ENCODE measurements around the gene DYTN. TPM values are rescaled to one million over a fixed set of nuclear protein-coding genes. Genes with fewer than 3 reads are reported as not detected.

The DYTN gene
- total RNA-seq, 1 donor from 2014 or later, result not detected

DNA sequence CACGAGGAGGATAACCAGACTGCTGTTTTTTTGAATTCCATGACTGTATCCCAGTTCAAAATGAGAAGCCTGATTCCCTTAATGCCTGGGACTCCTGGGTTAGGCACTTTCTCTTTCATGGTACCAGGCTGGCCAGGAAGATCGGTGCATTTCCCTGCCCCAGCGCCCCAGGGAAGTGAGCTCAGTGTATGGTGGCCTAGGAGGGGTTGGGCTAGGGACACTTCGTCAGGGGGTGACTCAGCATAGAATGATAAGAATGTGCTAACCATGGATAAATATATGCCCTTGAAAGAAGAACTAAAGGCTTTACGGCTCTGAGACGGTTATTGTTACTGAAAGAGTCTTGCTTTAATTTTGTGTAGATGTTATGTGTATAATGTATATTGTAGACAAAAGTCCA lies 103.4 kb downstream of the DYTN start:
- DNase-seq, result no peak

DNA sequence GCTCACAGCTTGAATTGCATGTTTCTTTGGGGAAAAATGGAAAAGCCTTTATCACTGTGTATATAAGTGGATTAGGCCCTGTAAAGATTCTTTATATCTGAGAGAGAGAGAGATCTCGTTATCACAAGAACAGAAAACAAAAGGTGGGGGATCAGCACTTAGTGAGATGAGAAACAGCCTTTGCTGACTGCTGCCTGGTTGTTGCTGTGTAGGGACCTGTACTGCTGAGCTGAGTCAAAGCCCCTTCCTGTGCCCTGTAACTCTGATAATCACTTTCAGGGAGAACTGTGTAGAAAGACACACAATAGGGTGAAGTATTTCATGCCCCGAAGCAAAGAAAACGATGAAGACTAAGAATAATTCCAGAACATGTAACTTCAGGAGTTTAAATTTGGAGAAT lies 106.5 kb downstream of the DYTN start:
- no peak for DNase-seq

DNA sequence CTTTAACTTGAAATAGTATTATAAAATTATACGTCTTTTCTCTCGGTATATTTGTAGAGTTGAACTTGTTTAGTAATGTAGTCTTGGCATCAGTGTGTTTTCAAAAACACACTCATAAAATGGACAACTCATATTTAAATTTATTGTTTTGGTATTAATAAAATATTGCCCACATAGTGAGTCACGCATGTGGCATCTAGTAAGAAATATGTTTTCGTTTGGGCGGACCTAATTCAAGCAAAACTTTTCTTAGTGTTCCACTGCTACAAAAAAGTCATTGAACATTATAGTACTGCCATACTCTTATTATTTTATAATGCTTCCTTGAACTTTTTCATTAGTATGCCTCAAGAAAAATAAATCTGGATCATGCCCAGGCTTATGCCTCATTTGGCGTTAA lies 107.0 kb downstream of the DYTN start:
- no peak for DNase-seq

DNA sequence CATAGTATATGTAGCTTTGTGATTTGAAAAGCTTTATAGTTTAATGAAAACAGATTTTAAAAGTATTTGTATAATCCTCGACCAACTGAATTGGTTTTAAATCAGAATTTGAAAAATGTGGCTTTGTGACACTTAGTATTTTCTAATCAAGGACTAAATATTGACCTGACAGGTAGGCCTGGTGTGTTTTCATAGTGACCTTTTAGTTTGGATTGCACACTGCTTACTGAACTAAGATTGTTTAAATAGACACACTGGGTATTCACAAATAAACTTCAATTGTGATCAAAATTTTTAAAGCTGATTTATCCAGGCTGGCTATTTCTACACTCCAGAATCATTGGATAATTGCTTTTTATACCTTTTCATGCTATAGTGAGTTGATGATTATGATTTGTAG lies 107.7 kb downstream of the DYTN start:
- DNase-seq, result no peak

DNA sequence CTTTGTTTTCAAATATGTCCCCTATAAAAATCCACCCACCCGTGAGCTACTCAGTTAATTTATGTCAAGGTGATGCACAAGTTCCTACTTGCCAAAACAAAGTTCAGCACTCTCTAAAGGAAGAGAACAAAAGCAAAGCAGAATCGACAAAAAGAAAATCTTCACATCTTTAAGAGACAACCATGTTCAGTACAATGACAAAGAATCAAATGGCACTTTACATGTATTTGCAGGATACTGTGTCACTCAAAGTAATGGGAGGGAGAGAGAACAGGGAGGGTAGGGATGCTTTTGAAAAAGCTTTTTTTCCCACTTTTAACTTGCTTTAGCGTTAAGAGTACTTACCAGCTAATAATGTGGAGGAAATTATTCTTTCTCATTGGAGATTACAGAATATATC lies 115.0 kb downstream of the DYTN start:
- no peak for DNase-seq

Small RNA genes within 50 kb of the gene (small RNA-seq; reads per million reads assigned to genes)
- not detected for gene RF00019 (ENCODE audit: low replicate concordance)

Other genes with a start within 250 kb of the DYTN start
- gene FAM237A, start 75.9 kb downstream of the DYTN start, total RNA-seq, result not detected
- gene MDH1B, start 46.9 kb upstream of the DYTN start, total RNA-seq, result 0.21 TPM
- gene FASTKD2, start 47.2 kb upstream of the DYTN start, total RNA-seq, result 51.6 TPM
- 1.6 TPM for gene CPO, start 221.1 kb upstream of the DYTN start, total RNA-seq

Measured in tongue (tissue), 3 donors.